GM19193 (cell line): ENCODE measurements around the gene MYO18B.

Source experiments
- POLR2A ChIP-seq: IDR thresholded peaks from 4 replicates; pipeline ENCODE4 v1.6.1; 2011; ENCODE audit not compliant: insufficient read depth, insufficient read length; ENCODE audit errors: extremely low read depth

MYO18B gene

DNA sequence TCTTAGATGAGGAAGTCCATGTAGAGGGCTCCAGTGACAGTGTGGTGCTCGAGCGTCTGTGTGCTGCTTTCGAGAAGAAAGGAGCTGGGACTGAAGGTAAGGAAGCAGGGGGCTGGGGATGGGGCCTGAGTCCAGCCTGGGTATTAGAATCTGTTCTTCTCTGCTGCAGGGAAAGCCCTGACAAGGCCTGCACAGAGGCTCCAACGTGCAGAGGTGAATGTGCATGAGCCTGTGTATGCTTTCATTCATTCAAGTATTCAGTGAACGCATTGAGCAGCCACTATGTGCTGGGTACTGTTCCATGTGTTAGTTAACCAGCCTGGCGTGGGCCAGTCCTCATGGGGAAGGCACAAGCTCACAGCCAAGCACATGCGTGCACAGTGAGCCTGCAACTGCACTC lies 93.4 kb downstream of the MYO18B start:
- no peak for TF ChIP-seq POLR2A

- no peak for TF ChIP-seq POLR2A
Measured at GRCh38 chr22:25837288-25837900, 95.4 kb downstream of the MYO18B start.

DNA sequence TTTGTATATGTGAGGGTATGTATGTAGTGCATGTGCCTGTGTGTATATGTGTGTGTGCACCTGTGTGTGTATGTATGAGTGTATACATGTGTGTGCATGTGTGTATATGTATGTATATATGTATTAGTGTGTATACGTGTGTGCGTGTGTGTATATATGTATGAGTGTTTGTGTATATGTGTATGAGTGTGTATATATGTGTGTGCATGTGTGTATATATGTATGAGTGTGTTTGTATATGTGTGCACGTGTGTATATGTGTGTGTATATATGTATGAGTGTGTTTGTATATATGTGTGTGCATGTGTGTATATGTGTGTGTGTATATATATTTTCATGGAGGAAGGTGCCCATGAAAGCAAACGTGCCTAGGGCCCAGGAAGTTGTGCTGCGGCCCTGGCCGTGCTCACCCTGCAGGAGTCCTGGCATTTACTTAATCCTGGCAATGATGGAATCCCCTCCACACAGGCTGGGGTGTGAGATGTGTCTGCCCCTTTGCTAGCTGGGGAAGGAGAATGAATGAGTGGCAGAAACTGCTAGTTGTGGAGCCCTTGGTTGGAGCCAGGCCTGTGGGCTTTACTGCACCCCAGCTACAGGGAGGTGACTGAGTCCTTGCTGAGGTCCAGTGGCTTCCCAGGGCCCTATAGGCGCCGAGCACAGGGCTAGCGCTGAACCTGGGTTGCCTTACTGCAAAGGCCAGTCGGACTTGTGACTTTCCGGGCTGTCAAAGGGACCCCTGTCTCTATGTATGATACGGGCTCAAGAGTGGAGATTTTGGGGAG lies 97.2 kb downstream of the MYO18B start:
- TF ChIP-seq POLR2A, result no peak

DNA sequence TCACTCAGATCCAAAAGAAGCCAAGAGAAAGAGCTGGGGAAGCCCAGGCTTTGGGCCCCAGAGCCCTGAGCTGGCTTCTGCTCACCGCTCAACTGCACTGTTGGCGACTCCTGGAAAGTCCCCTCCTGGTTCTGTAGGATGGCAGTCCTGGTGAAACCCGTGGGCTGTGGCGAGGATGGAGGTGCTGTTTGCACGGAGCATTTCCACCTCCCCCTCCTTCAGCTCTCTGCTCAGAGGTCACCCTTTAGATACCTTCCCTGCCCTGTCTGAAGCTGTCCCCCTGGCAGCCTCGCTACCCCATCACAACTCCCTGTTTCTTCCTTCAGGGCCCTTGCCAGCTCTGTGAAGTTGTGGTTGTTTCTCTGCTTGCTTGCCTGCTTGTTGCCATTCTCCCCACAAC lies 97.8 kb downstream of the MYO18B start:
- no peak for TF ChIP-seq POLR2A

- no peak for TF ChIP-seq POLR2A
Measured at GRCh38 chr22:25840167-25840566, 98.2 kb downstream of the MYO18B start.

- TF ChIP-seq POLR2A, result no peak
Measured at GRCh38 chr22:25840891-25841290, 98.9 kb downstream of the MYO18B start.

GRCh38 chr22:25841775-25842174 lies 99.8 kb downstream of the MYO18B start:
- TF ChIP-seq POLR2A, result no peak

DNA sequence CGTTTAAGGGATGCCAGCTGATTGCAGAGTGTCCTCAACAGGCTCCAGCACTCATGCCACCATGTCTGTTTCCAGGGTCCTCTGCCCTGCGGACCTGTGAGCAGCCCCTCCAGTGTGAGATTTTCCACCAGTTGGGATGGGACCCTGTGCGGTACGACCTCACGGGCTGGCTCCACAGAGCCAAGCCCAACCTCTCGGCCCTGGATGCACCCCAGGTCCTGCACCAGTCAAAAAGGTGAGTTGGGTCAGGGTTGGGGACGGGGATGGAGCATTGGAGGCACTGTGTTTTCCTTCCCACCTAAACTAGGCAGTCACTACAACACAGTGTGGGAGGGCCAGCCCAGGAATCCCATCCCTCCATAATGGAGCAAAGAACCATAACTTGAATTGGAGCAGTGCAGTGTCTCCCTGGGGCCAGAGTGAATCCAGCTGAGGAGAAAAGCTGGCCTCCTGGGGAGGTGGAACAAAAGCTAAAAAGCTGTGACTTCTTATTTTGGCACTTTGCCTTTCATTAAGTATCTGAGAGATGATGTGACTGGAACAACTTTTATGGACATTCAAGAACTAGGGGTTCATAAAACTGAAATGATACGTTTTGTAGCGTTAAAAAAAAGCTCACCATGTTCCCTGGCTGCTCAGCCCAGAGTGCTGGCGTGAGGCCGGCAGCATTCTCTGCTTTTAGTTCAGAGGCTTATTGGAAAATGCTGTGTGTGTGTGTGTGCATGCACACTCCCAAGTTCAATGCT lies 101.8 kb downstream of the MYO18B start:
- no peak for TF ChIP-seq POLR2A

DNA sequence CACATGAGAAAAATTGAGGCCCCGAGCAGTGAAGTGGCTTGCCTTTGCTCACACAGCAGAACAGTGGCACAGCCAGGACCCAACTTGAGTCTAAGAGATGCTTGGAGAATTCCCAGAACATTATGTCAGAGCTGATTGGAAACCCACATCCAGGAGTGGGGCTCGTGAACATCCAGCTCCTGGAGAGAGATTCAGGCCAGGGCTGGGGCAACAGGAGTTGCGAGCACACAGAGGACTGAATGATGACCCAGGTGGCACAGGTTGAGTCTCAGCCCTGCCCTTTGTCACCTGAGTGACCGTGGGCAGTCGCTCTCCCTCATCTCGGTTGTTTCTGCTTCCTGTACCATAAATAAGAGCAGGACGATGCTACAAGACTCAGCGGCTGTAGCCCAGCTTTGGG lies 102.6 kb downstream of the MYO18B start:
- no peak for TF ChIP-seq POLR2A

- no peak for TF ChIP-seq POLR2A
Measured at GRCh38 chr22:25845985-25846745, 104.2 kb downstream of the MYO18B start.

DNA sequence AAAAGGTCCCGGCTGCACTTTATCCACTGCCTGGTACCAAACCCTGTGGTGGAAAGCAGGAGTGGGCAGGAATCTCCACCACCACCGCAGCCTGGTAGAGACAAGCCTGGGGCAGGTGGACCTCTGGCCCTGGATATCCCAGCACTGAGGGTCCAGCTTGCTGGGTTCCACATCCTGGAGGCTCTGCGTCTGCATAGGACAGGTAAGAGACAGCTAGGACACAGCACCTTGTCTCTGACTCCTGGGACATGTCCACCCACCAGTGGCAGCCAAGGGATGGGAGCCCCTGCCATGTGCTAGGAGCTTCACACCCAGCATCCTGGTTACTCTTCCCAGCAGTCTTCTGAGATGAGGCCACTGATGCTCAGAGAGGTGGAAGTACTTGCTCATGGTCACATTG lies 105.5 kb downstream of the MYO18B start:
- TF ChIP-seq POLR2A, result no peak

GRCh38 chr22:25848954-25849353 lies 107.0 kb downstream of the MYO18B start:
- TF ChIP-seq POLR2A, result no peak

GRCh38 chr22:25849522-25849921 lies 107.5 kb downstream of the MYO18B start:
- TF ChIP-seq POLR2A, result no peak

GRCh38 chr22:25852223-25852622 lies 110.2 kb downstream of the MYO18B start:
- TF ChIP-seq POLR2A, result no peak

- no peak for TF ChIP-seq POLR2A
Measured at GRCh38 chr22:25853078-25853477, 111.1 kb downstream of the MYO18B start.
